ENCODE data around the gene MYL12A. TPM values are rescaled to one million over a fixed set of nuclear protein-coding genes. Genes with fewer than 3 reads are reported as not detected.

MYL12A gene
- 320 TPM for total RNA-seq

DNA sequence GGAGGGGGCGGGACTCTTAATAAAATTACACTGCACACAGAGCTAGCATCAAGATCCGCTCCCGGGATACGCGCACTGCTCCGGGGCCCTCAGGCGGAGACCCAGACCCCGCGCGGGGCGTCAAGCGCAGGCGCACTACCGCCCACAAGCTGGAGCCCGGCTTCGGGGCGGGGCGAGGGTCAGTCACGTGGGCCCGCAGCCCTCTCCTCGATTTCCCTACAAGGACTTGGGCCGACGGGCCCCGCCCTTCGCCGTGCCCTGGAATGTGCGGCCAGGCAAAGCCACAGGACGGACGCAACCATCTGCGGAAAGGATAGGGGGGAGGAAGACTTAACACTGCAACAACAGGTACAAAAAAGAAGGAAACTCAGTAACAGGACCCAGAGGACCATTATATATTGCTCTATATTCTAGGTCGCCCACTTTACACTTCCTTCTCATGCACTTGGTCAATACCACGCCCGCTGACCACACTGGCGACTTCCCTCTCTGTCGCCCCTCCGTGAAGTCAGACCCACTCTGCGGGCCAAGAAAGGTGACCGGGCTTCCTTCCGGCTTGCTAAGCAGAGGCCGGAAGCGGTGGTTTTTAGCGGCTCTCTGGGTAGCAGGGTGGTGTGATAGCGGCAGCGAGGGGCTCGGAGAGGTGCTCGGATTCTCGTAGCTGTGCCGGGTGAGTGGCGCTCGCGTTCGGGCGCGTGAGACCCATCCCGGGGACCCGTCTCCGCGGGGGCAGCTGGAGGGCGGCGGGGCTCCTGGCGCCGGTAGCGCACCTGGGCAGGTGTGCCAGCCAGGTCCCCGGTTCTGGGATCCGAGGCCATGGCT, at the start of gene MYL12A:
MYL12A (plus strand) TSS at position 562 of the 822 bp plus-strand sequence. CDS start 5,447 bp downstream, outside the sequence.

DNA sequence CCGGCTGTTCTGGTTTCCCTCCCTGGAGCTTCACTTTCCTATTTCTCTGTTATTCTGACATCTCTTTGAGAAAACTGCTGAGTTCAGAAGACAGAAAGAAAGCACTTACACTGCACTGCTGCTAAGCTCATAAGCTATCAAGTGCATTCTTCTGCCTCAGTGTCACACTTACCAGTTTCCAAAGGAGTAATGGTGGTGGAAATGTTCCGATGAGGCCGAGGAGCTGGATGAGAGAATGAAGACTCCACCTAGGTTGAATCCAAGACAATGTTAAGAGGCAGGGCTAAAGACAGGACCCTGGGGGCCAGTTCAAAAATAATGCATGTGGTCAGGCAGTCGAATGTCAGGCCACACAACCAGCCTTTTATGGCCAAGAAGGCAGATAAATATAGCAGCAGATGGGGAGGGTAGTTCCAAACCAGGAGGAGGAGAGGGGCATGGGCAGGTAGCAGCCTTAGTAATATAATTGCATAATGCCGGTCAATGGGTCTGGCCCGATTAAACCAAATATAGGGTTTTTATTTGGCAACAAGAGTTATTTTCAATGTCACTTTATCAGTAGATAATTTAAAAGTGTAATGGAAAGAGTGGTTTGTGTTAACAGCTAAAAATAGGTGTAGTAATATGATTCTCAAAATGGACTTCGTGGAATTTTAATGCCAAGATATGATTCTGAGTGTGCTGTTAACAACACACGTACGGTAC, 27.8 kb upstream of the MYL12A start, which contains the start of gene MYOM1:
MYOM1 (minus strand) TSS at position 338 of the 705 bp plus-strand sequence. CDS start 4,745 bp downstream, outside the sequence.

DNA sequence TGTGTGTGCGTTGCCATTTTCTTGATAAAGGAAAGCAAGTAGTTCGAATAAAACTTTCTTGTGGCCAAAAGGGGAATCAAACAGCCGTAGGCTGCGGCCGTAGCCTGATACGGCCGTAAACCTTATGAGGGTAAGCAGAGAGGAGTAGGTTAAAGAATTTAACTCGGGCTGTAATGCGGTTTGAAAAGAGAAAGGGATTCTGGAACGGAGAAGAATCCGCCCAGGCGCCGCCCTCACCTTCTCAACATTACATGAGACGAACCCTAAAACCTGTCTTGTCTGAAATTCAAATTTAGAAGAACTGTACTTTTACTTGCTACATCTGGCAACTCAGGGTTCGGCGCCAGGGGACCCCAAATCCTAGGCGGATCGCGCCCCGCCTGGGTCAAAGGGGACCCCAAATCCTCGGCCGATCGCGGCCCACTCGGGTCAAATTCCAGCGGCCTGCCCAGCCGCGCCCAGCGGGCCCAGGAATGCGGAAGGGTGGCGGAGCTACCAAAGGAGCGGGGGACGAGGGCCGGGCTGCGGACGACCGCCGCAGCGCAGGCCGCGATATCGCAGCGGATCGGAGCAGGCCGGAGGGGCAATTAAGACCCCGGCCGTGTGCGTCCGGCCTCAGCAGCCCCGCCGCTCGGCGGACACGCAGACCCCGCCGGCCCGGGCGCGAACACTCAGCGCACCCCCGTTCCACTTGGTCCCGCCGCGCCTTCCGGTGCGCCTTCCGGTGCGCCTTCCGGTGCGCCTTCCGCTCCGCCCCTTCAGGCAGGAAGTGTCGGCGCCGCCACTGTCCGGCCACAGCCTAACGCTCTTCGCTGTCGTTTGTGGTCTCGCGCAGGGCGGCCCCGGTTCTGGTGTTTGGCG, 14.0 kb downstream of the MYL12A start, which contains the start of gene MYL12B:
MYL12B (plus strand) TSS at position 761 of the 861 bp plus-strand sequence. CDS start 10,766 bp downstream, outside the sequence.

Other genes starting within 250 kb of the MYL12A start
- gene LPIN2, start 234.7 kb upstream of the MYL12A start, total RNA-seq, result 50.1 TPM
- 92.8 TPM for gene MYOM1, start 27.8 kb upstream of the MYL12A start, total RNA-seq
- 292 TPM for gene MYL12B, start 14.3 kb downstream of the MYL12A start, total RNA-seq
- 89.7 TPM for gene TGIF1, start 202.4 kb downstream of the MYL12A start, total RNA-seq